Mammary epithelial cell (primary cell): Measurements from ENCODE around the gene SRRD.

Experiments used
- CTCF ChIP-seq, 2 donors: IDR thresholded peaks in 1 of 2; conservative IDR thresholded peaks in 1 of 2; 2 replicates each; pipeline ENCODE4 v1.5.1; 2011 to 2012; ENCODE audit warnings: inconsistent platforms in 2 of 2, low read length in 2 of 2, mild to moderate bottlenecking in 2 of 2, control low read depth in 1 of 2, low read depth in 1 of 2; ENCODE audit not compliant: insufficient read depth in 1 of 2; ENCODE audit errors: extremely low read depth in 1 of 2
- EZH2 ChIP-seq: IDR thresholded peaks from 2 replicates; pipeline ENCODE4 v1.6.1; 2012; ENCODE audit warnings: low read length, inconsistent platforms, borderline replicate concordance

- no peak for TF ChIP-seq CTCF (conservative IDR thresholded peaks at IDR 0.05 in 1 of 2, IDR thresholded peaks at IDR 0.05 in 1 of 2; ENCODE audit: extremely low read depth in 1 of 2, insufficient read depth in 1 of 2, low read depth in 1 of 2, low read length in 2 of 2)
- TF ChIP-seq EZH2, result no peak
Measured at GRCh38 chr22:26499188-26499703, 15.6 kb downstream of the SRRD start.
